ENCODE data around the gene LYST. TPM values are rescaled to one million over a fixed set of nuclear protein-coding genes. Genes with fewer than 3 reads are reported as not detected.
"Not testable (repeated sequence)": the region's sequence is repeated elsewhere in the genome, so short reads cannot be mapped to it uniquely, and the experiment has no call there.

LYST gene
- polyA plus RNA-seq, 3 donors = 46.3 to 128 (median 67.9) TPM

GRCh38 chr1:235639226-235640205 is 227.2 kb downstream of the LYST start:
- Histone ChIP-seq H3K4me3 (replicated peaks in 1 of 3; ENCODE audit: low read depth in 2 of 3, low read length in 3 of 3) (no peak overlapping the region), H4K20me1 (ENCODE audit: insufficient read depth, low read length) (no peaks in the 10 kb centered on the region), H3K27me3 (ENCODE audit: control insufficient read depth in 2 of 2, insufficient read depth in 2 of 2, low read length in 2 of 2) (peaks cover 0 to 27% of the 10 kb centered on the region in 2 donors), H3K4me2 (replicated peaks; ENCODE audit: extremely low read depth, low read length, poor library complexity, severe bottlenecking) (no peak overlapping the region), H2AFZ (ENCODE audit: insufficient read depth, low read depth, low read length, poor library complexity, severe bottlenecking) (no peak overlapping the region), H3K9me3 (replicated peaks in 1 of 2; ENCODE audit: control insufficient read depth in 1 of 2, insufficient read depth in 1 of 2, low read length in 2 of 2) (no peaks in the 10 kb centered on the region), H3K4me1 (ENCODE audit: control insufficient read depth in 1 of 2, insufficient read depth in 2 of 2, low read length in 2 of 2) (peaks cover 10 to 11% of the 10 kb centered on the region in 2 donors), H3K27ac (ENCODE audit: low read depth in 1 of 2, low read length in 2 of 2) (no peak overlapping the region), H3K9ac (ENCODE audit: insufficient read depth, low read length, poor library complexity, severe bottlenecking) (no peak overlapping the region), H3K36me3 (replicated peaks in 1 of 2; ENCODE audit: control insufficient read depth in 1 of 2, insufficient read depth in 2 of 2, low read length in 2 of 2) (no peaks in the 10 kb centered on the region), H3K79me2 (ENCODE audit: insufficient read depth, low read length) (no peaks in the 10 kb centered on the region)
- Mint-ChIP-seq H3K4me1 (peaks cover 17% of the 10 kb centered on the region), H3K9me3 (peaks cover 0 to 2% (median 0%) of the 10 kb centered on the region in 7 donors), H3K36me3 (no peaks in the 10 kb centered on the region), H3K27ac (peak overlapping the region in 2 of 7 donors; percentile 12 to 48), H3K27me3 (ENCODE audit: low read depth in 3 of 3) (peaks cover 16 to 36% (median 22%) of the 10 kb centered on the region in 3 donors), H3K4me3 (peak overlapping the region in 1 of 2 donors; percentile 57)
- 79% methylated on average over 10 of the region's 14 CpGs for WGBS (ENCODE audit: insufficient coverage)
- intact Hi-C loops (cut with micrococcal nuclease) = no loop called here
- no peak for DNase-seq
- TF ChIP-seq, protein P1, sequence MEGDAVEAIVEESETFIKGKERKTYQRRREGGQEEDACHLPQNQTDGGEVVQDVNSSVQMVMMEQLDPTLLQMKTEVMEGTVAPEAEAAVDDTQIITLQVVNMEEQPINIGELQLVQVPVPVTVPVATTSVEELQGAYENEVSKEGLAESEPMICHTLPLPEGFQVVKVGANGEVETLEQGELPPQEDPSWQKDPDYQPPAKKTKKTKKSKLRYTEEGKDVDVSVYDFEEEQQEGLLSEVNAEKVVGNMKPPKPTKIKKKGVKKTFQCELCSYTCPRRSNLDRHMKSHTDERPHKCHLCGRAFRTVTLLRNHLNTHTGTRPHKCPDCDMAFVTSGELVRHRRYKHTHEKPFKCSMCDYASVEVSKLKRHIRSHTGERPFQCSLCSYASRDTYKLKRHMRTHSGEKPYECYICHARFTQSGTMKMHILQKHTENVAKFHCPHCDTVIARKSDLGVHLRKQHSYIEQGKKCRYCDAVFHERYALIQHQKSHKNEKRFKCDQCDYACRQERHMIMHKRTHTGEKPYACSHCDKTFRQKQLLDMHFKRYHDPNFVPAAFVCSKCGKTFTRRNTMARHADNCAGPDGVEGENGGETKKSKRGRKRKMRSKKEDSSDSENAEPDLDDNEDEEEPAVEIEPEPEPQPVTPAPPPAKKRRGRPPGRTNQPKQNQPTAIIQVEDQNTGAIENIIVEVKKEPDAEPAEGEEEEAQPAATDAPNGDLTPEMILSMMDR (IDR thresholded peaks at IDR 0.05) = no peak

DNA sequence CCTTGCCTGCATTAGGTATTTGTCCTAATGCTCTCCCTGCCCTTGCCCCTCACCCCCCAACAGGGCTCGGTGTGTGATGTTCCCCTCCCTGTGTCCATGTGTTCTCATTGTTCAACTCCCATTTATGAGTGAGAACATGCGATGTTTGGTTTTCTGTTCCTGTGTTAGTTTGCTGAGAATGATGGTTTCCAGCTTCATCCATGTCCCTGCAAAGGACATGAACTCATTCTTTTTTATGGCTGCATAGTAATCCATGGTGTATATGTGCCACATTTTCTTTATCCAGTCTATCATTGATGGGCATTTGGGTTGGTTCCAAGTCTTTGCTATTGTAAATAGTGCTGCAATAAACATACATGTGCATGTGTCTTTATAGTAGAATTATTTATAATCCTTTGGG is 228.1 kb downstream of the LYST start:
- H3K4me3 ChIP-seq (replicated peaks in 1 of 3; ENCODE audit: low read depth in 2 of 3, low read length in 3 of 3); H3K9me3 ChIP-seq (replicated peaks in 1 of 2; ENCODE audit: control insufficient read depth in 1 of 2, insufficient read depth in 1 of 2, low read length in 2 of 2); H3K9ac ChIP-seq (ENCODE audit: insufficient read depth, low read length, poor library complexity, severe bottlenecking); H3K36me3 Mint-ChIP-seq; H4K20me1 ChIP-seq (ENCODE audit: insufficient read depth, low read length); intact Hi-C loops (cut with micrococcal nuclease); H3K4me3 Mint-ChIP-seq; H3K27ac ChIP-seq (ENCODE audit: low read depth in 1 of 2, low read length in 2 of 2); H3K27ac Mint-ChIP-seq; H3K4me2 ChIP-seq (replicated peaks; ENCODE audit: extremely low read depth, low read length, poor library complexity, severe bottlenecking); H3K36me3 ChIP-seq (replicated peaks in 1 of 2; ENCODE audit: control insufficient read depth in 1 of 2, insufficient read depth in 2 of 2, low read length in 2 of 2); H2AFZ ChIP-seq (ENCODE audit: insufficient read depth, low read depth, low read length, poor library complexity, severe bottlenecking); DNase-seq; H3K9me3 Mint-ChIP-seq; H3K79me2 ChIP-seq (ENCODE audit: insufficient read depth, low read length): not testable (repeated sequence)
- Histone ChIP-seq H3K27me3 (ENCODE audit: control insufficient read depth in 2 of 2, insufficient read depth in 2 of 2, low read length in 2 of 2) (peaks cover 0 to 18% of the 10 kb centered on the region in 2 donors), H3K4me1 (ENCODE audit: control insufficient read depth in 1 of 2, insufficient read depth in 2 of 2, low read length in 2 of 2) (peaks cover 10 to 11% of the 10 kb centered on the region in 2 donors)
- WGBS (ENCODE audit: insufficient coverage) = no CpG with 5 or more reads among the region's 2 CpGs
- Mint-ChIP-seq H3K27me3 (ENCODE audit: low read depth in 3 of 3) (peaks cover 19 to 29% (median 20%) of the 10 kb centered on the region in 3 donors), H3K4me1 (peaks cover 17% of the 10 kb centered on the region)

Data from CD14-positive monocyte (primary cell).